Keratinocyte (primary cell): Measurements from ENCODE around the gene GPX2. TPM values are rescaled to one million over a fixed set of nuclear protein-coding genes. Genes with fewer than 3 reads are reported as not detected.

Experiments
- DNase-seq: peaks from one replicate; pipeline ENCODE4 v3.0.0-alpha.2; 2011; ENCODE audit warnings: low read depth, missing footprints, low spot score
- FAIRE-seq: peaks from 2 replicates; lab custom pipeline; 2011; peaks lifted over from hg19 to GRCh38; lab: Jason Lieb, UNC
- H2AFZ ChIP-seq: 2 replicates; pipeline ENCODE4 v1.6.0; 2012; ENCODE audit warnings: low read length, control low read depth, inconsistent platforms; ENCODE audit not compliant: control insufficient read depth
- H3K27ac ChIP-seq: 2 replicates; pipeline ENCODE4 v1.5.1; 2011; ENCODE audit warnings: low read length; ENCODE audit not compliant: control insufficient read depth, insufficient read depth
- H3K27me3 ChIP-seq: 3 replicates; pipeline ENCODE4 v1.6.0; 2011; ENCODE audit warnings: low read length; ENCODE audit not compliant: control insufficient read depth, insufficient read depth; ENCODE audit errors: extremely low read depth
- H3K36me3 ChIP-seq, 2 experiments: 2 replicates in 1 of 2; 3 replicates in 1 of 2; pipeline ENCODE4 v1.5.1; 2011; ENCODE audit warnings: low read length in 2 of 2, mild to moderate bottlenecking in 1 of 2; ENCODE audit not compliant: control insufficient read depth in 2 of 2, insufficient read depth in 2 of 2; ENCODE audit errors: extremely low read depth in 1 of 2
- H3K4me1 ChIP-seq: 3 replicates; pipeline ENCODE4 v1.5.1; 2011; ENCODE audit warnings: low read length; ENCODE audit not compliant: control insufficient read depth, insufficient read depth; ENCODE audit errors: extremely low read depth
- H3K4me2 ChIP-seq: 3 replicates; pipeline ENCODE4 v1.6.0; 2011; ENCODE audit warnings: low read depth, low read length; ENCODE audit not compliant: control insufficient read depth, insufficient read depth; ENCODE audit errors: extremely low read depth
- H3K4me3 ChIP-seq, 3 experiments: fragments of 200-600 bp in 1 of 3; sonication (generic) in 1 of 3; 2 replicates in 2 of 3; 3 replicates in 1 of 3; pipeline ENCODE4 v1.5.1; 2011 to 2016; ENCODE audit warnings: low read length in 3 of 3, mild to moderate bottlenecking in 3 of 3, control low read depth in 2 of 3, inconsistent platforms in 1 of 3, low read depth in 1 of 3, mixed read lengths in 1 of 3, mixed run types in 1 of 3, moderate library complexity in 1 of 3; ENCODE audit not compliant: control insufficient read depth in 2 of 3, insufficient read depth in 2 of 3; ENCODE audit errors: extremely low read depth in 1 of 3
- H3K79me2 ChIP-seq: 2 replicates; pipeline ENCODE4 v1.6.0; 2012; ENCODE audit warnings: low read length; ENCODE audit not compliant: control insufficient read depth, insufficient read depth
- H3K9ac ChIP-seq: 3 replicates; pipeline ENCODE4 v1.6.0; 2011; ENCODE audit warnings: low read length; ENCODE audit not compliant: control insufficient read depth, insufficient read depth; ENCODE audit errors: extremely low read depth
- H3K9me1 ChIP-seq: 3 replicates; pipeline ENCODE4 v1.6.0; 2011; ENCODE audit warnings: low read length; ENCODE audit not compliant: control insufficient read depth, insufficient read depth; ENCODE audit errors: extremely low read depth
- H3K9me3 ChIP-seq: 2 replicates; pipeline ENCODE4 v1.5.1; 2012; ENCODE audit warnings: low read depth, low read length; ENCODE audit not compliant: control insufficient read depth
- H4K20me1 ChIP-seq: 3 replicates; pipeline ENCODE4 v1.6.0; 2011; ENCODE audit warnings: low read length; ENCODE audit not compliant: control insufficient read depth, insufficient read depth; ENCODE audit errors: extremely low read depth
- CTCF ChIP-seq, 3 experiments: IDR thresholded peaks in 1 of 3; conservative IDR thresholded peaks in 1 of 3; optimal IDR thresholded peaks in 1 of 3; 2 replicates in 2 of 3; 3 replicates in 1 of 3; pipeline versions ENCODE3 to v1.5.1; 2011; ENCODE audit warnings: low read length in 3 of 3, mild to moderate bottlenecking in 3 of 3, moderate library complexity in 2 of 3, control low read depth in 1 of 3, inconsistent platforms in 1 of 3; ENCODE audit not compliant: insufficient read depth in 2 of 3; ENCODE audit errors: extremely low read depth in 1 of 3
- EZH2 ChIP-seq: IDR thresholded peaks from one replicate; pipeline ENCODE4 v1.6.1; 2012; ENCODE audit warnings: inconsistent platforms, mild to moderate bottlenecking, low read length, moderate library complexity
- dilution Hi-C: fragments of 300-500 bp; cut with MboI; formaldehyde crosslinking; loops from one replicate; pipeline ENCODE4 v1.7.0; 2020; ENCODE audit warnings: low sequenced_read_pairs; ENCODE audit not compliant: extremely low pct_ligation_motif_present
- polyA plus RNA-seq, 5 experiments: library from polyadenylated mRNA; depleted of rRNA in 3 of 5; stranded (reverse) in 3 of 5; stranded (forward) in 1 of 5; unstranded in 1 of 5; fragments of >200 nt; gene quantifications; 1 replicate in 1 of 5; 2 replicates in 3 of 5; 3 replicates in 1 of 5; pipeline versions ENCODE4 v1.2.1 to v1.2.3, GENCODE V29; 2011 to 2012; ENCODE audit warnings: missing spikeins in 2 of 5, low read depth in 1 of 5, low replicate concordance in 1 of 5

The GPX2 gene
- polyA plus RNA-seq, 1 donor (not counting 4 experiments of a cell fraction or from before 2014, with no cell fraction given) = 47.0 TPM

- TF ChIP-seq CTCF (optimal IDR thresholded peaks at IDR 0.05 in 1 of 3, IDR thresholded peaks at IDR 0.05 in 1 of 3, conservative IDR thresholded peaks at IDR 0.05 in 1 of 3; ENCODE audit: extremely low read depth in 1 of 3, insufficient read depth in 2 of 3, low read length in 3 of 3) (no peak), EZH2 (no peak)
- FAIRE-seq = no peak
- DNase-seq = no peak
- H3K9me1 ChIP-seq = no peaks in the 10 kb centered on the region
- no peak overlapping the region for H3K9ac ChIP-seq
- H3K4me2 ChIP-seq = no peak overlapping the region
- H3K79me2 ChIP-seq = peaks cover 69% of the 10 kb centered on the region
- dilution Hi-C loops = no loop called here
- H3K36me3 ChIP-seq = peaks cover 0 to 3% of the 10 kb centered on the region in 2 experiments
- no peaks in the 10 kb centered on the region for H4K20me1 ChIP-seq
- H2AFZ ChIP-seq = no peak overlapping the region
- no peak overlapping the region for H3K27ac ChIP-seq
- H3K4me1 ChIP-seq = peaks cover 13% of the 10 kb centered on the region
- H3K4me3 ChIP-seq = no peak overlapping the region
- H3K27me3 ChIP-seq = no peaks in the 10 kb centered on the region
- H3K9me3 ChIP-seq = no peaks in the 10 kb centered on the region
These were observed 22.9 kb downstream of the GPX2 start for GRCh38 chr14:64919618-64920017.

DNA sequence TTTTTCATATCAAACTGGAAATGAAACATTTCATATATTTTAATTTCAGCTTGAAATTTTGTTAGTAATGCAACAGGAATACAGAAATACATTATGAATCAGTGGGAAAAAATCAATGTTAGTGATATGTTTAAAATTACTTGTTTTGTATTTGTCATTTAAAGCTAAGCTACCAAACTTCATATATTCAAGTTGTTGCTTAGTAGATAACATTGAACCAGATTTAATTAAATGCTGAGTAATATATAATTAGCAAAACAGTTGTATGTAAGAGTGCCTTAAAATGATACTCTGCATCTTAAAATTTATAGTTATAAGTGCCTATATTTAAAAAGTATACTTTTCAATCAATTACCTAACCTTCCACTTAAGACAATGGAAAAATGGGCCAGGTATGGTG is 23.3 kb downstream of the GPX2 start:
- FAIRE-seq (no peak), DNase-seq (no peak)
- Histone ChIP-seq H4K20me1 (no peaks in the 10 kb centered on the region), H3K27ac (no peak overlapping the region), H3K4me2 (no peak overlapping the region), H3K4me1 (peaks cover 13% of the 10 kb centered on the region), H3K79me2 (peaks cover 72% of the 10 kb centered on the region), H3K27me3 (no peaks in the 10 kb centered on the region), H3K9ac (no peak overlapping the region), H3K4me3 (no peak overlapping the region), H3K9me3 (no peaks in the 10 kb centered on the region), H3K36me3 (peaks cover 0 to under 1% of the 10 kb centered on the region in 2 experiments), H2AFZ (no peak overlapping the region), H3K9me1 (no peaks in the 10 kb centered on the region)
- dilution Hi-C loops = no loop called here
- TF ChIP-seq EZH2 = no peak
- TF ChIP-seq CTCF (optimal IDR thresholded peaks at IDR 0.05 in 1 of 3, IDR thresholded peaks at IDR 0.05 in 1 of 3, conservative IDR thresholded peaks at IDR 0.05 in 1 of 3; ENCODE audit: extremely low read depth in 1 of 3, insufficient read depth in 2 of 3, low read length in 3 of 3) = no peak
